GM12864 (cell line): Measurements from ENCODE around the gene CCDC192.
"Not testable (repeated sequence)": the region's sequence is repeated elsewhere in the genome, so short reads cannot be mapped to it uniquely, and the experiment has no call there.

Source experiments
- DNase-seq: peaks from one replicate; pipeline ENCODE4 v3.0.0-alpha.2; 2011; ENCODE audit warnings: low read depth
- H3K4me3 ChIP-seq: 2 replicates; pipeline ENCODE4 v1.5.1; 2011; ENCODE audit warnings: mild to moderate bottlenecking, low read depth, low read length, control low read depth
- TF ChIP-seq, protein P1 (sequence below): IDR thresholded peaks from 2 replicates; pipeline ENCODE4 v1.5.1; 2011; ENCODE audit warnings: low read depth, mild to moderate bottlenecking, moderate library complexity, low read length, control low read depth, inconsistent platforms; ENCODE audit errors: missing control alignments

The CCDC192 gene

DNA sequence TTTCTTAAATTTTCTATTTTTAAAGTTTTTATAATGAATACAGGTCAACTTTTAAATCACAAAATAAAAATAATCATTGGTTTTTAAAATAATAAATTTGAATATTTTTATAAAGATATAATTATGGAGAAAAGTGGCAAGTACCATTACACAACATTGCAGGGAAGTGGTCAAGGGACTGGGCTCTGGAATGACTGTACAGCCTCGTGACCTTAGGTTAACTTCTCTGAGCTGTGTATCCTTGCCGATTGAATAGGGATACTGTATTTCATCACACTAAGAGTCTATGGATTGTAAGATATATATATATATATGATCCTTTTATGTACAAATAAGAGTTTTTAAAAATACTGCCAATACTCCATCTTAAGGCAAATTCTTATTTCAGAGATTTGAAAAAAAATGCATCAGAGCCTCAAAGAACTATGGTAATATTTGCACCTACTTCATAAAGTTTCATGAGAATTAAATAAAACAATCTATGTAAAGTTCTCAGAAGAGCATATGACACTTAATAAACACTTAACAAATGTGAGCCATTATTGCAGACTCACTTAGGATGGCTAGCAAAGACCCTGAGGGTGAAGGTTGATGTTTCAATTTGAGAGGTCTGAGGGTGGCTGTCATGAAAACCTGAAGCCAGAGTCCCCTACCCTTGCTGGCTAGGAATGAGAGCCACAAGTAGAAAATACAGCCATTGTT lies 136.5 kb downstream of the CCDC192 start:
- TF ChIP-seq, protein P1, sequence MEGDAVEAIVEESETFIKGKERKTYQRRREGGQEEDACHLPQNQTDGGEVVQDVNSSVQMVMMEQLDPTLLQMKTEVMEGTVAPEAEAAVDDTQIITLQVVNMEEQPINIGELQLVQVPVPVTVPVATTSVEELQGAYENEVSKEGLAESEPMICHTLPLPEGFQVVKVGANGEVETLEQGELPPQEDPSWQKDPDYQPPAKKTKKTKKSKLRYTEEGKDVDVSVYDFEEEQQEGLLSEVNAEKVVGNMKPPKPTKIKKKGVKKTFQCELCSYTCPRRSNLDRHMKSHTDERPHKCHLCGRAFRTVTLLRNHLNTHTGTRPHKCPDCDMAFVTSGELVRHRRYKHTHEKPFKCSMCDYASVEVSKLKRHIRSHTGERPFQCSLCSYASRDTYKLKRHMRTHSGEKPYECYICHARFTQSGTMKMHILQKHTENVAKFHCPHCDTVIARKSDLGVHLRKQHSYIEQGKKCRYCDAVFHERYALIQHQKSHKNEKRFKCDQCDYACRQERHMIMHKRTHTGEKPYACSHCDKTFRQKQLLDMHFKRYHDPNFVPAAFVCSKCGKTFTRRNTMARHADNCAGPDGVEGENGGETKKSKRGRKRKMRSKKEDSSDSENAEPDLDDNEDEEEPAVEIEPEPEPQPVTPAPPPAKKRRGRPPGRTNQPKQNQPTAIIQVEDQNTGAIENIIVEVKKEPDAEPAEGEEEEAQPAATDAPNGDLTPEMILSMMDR, result no peak
- H3K4me3 ChIP-seq, result no peak overlapping the region
- DNase-seq, result no peak

DNA sequence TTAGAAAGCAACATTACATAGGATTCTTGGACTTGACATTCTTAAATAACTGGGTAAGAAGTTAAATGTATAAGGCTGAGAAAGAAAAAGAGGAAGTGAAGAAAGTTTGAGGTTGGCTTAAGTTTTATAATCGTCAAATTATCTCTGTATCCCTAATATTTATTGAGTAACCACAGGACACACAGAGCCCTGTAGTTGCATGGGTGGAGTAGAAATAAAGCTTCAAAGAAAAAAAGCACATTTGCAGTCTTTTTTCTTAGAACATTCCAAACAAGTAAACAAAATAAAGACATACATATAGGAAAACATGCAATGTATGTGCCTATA lies 137.0 kb downstream of the CCDC192 start:
- TF ChIP-seq, protein P1, result no peak
- DNase-seq, result no peak
- no peak overlapping the region for H3K4me3 ChIP-seq

DNA sequence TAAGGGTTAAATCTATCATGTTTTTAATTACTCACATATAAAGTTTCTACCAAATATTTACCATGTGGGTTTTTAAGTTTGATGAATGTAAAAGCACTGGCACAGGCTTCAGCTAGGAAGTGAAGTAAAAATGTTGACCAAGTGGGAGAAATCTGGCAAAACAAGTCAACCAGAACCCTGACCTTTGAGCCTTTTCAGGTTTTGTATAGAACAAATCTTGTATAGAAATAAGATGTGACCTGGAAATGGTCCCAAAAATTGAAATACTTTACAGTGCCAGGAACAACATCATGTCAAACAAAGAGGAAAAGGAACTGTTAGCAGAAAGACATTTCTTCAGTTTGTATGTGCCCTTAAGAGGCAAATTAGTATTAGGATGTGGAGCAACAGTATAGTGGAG lies 137.6 kb downstream of the CCDC192 start:
- DNase-seq, result no peak
- TF ChIP-seq, protein P1, result no peak

DNA sequence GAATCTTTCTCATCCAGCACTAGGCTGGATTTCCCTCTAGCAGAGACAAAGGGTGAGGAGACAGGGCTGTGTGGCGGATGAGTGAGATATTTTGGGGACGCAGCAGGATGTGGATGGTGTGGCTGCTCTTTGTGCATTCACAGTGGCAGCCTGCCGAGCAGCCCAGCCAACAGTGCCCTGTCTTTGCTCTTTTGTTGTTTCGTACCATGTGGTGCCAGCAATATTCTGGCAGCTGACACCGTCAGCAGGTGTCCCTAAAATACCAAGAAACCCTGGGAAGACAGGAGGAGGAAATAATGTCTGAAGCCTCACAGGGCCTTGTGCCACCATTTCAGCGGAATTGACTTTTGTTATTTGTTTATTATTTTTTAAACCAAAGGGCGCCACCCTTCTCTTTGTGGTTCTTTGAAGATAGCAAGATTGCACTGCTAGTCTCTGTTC lies 141.4 kb downstream of the CCDC192 start:
- H3K4me3 ChIP-seq, result no peak overlapping the region
- no peak for DNase-seq
- TF ChIP-seq, protein P1, result no peak

More for the DNA sequence above, 137.6 kb downstream of the CCDC192 start:
- no peak overlapping the region for H3K4me3 ChIP-seq

DNA sequence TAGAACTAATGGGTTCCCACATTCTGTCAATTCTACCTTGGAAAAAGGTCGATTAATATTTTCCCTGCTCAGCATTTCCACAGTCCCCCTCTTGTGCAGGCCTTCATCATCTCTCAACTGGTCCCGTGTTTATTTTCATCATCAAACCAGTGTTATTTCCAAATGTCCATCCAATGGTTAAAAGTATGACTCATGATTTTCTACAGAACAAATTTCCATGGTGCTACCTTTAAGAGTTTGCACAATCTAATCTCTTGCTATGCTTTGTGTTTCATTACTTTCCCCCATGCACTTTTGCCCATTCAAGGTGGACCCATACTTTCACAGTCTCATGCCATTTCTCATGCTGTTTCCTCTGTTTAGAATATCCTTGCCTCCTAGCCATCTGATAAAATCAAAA lies 143.7 kb downstream of the CCDC192 start:
- no peak for DNase-seq
- TF ChIP-seq, protein P1, result no peak
- no peak overlapping the region for H3K4me3 ChIP-seq

DNA sequence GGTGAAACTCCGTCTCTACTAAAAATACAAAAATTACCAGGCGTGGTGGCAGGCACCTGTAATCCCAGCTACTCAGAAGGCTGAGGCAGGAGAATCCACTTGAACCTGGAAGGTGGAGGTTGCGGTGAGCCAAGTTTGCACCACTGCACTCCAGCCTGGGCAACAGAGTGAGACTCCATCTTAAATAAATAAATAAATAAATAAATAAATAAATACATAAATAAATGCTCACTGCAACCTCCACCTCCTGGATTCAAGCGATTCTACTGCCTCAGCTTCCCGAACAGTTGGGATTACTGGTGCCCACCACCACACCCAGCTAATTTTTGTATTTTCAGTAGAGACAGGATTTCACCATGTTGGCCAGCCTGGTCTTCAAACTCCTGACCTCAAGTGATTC lies 144.4 kb downstream of the CCDC192 start:
- H3K4me3 ChIP-seq, DNase-seq: not testable (repeated sequence)

DNA sequence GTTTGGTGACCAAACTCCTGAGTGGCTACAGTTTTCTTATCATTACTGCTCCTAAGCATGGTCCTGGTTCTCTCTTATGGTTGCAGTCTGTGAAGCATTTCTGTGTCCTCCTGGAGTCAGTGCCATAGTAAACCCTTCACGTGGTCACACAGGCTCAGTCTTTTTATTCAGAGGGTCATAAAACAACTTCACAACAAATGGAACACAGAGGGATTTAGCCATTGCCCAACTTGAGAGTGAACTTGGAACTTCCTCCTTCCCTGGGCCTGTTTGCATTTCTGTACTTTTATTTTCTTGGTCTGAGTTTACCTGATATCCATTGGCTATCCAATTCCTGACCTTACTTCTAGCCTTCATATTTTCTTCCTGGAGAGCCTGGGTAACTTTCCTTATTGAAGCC lies 144.9 kb downstream of the CCDC192 start:
- TF ChIP-seq, protein P1, result no peak
- DNase-seq, result no peak
- H3K4me3 ChIP-seq, result no peak overlapping the region

DNA sequence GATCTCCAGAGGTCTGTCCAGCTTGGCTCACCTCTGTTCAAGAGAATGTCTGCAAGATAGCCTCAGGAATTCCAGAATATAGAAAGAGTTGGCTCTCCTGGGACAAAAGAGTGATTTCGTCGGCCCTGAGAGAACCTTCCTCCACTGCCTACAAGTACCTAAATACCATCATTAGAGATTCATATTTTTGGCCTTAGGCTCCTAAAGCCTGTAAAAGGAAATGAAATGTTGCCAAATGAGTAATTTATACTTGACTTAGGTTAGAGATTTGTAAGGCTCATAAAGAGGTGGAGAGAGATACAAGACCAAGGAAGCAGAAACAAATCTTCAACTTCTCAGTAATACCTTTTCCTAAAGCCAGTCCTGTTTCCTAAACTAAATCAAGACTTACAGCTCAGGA lies 146.2 kb downstream of the CCDC192 start:
- H3K4me3 ChIP-seq, result no peak overlapping the region
- DNase-seq, result no peak
- TF ChIP-seq, protein P1, result no peak
